Fibroblast of lung (primary cell): ENCODE results near the gene VPS26C.

Experiments
- EZH2 ChIP-seq: IDR thresholded peaks from 2 replicates; pipeline ENCODE4 v1.5.1; 2012; ENCODE audit warnings: low read length, control low read depth, mild to moderate bottlenecking; ENCODE audit errors: missing control alignments
- TF ChIP-seq, protein P1 (sequence below), 2 donors: IDR thresholded peaks in 1 of 2; conservative IDR thresholded peaks in 1 of 2; 1 replicate in 1 of 2; 2 replicates in 1 of 2; pipeline ENCODE4 v1.5.1; 2011 to 2012; ENCODE audit warnings: low read length in 2 of 2, control low read depth in 1 of 2, inconsistent platforms in 1 of 2, low read depth in 1 of 2, mild to moderate bottlenecking in 1 of 2

DNA sequence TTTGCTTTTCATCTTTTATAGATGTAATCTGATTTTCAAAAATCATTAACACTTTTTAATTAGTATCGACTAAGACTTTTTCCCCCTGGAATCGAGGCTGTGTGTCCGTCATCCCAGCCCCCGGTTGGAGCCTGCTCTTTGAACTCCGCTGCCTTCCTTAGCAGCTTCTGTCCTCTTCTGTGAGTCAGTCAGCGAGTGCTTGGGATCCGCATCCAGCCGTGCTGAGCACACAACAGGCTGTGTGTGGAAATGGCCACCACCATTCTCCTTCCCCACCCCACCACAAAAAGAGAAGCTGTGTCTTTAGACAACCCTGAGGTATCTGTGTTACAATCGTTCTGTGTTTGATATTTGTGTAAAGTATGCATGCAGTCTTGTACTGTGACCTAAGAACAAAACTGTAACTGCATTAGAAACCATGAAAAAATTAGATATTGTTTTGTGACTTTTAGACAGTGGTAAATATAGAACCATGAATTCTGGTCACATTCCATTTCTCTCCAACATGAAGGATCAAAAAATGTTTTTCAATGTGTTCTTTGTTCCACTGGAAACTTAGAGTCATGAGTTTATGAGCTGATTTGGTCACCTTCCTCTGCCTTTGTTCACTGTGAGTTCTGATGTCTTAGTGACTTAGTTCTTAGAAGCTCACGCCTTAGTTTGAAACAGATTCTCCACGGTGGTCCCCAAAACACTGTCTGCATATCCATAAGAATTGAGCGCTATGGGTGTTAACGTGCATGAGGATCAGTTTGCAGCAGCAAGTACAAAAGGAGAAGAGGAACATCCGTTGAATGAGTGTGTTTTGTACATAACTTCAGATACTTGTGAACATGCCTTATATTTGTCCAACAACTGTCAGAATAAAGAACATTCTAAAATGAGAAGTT, 64.7 kb downstream of the VPS26C start:
- TF ChIP-seq, protein P1, sequence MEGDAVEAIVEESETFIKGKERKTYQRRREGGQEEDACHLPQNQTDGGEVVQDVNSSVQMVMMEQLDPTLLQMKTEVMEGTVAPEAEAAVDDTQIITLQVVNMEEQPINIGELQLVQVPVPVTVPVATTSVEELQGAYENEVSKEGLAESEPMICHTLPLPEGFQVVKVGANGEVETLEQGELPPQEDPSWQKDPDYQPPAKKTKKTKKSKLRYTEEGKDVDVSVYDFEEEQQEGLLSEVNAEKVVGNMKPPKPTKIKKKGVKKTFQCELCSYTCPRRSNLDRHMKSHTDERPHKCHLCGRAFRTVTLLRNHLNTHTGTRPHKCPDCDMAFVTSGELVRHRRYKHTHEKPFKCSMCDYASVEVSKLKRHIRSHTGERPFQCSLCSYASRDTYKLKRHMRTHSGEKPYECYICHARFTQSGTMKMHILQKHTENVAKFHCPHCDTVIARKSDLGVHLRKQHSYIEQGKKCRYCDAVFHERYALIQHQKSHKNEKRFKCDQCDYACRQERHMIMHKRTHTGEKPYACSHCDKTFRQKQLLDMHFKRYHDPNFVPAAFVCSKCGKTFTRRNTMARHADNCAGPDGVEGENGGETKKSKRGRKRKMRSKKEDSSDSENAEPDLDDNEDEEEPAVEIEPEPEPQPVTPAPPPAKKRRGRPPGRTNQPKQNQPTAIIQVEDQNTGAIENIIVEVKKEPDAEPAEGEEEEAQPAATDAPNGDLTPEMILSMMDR (conservative IDR thresholded peaks at IDR 0.05 in 1 of 2, IDR thresholded peaks at IDR 0.05 in 1 of 2; ENCODE audit: low read depth in 1 of 2, low read length in 2 of 2), result no peak
- no peak for TF ChIP-seq EZH2
